Activated T-cell treated with anti-CD3 and anti-CD28 coated beads for 1 hour (primary cell): ENCODE results near the gene TRERF1.

Source experiments
- DNase-seq: peaks from one replicate; pipeline ENCODE4 v3.0.0-alpha.2; 2020; ENCODE audit warnings: low read depth

TRERF1 gene

DNA sequence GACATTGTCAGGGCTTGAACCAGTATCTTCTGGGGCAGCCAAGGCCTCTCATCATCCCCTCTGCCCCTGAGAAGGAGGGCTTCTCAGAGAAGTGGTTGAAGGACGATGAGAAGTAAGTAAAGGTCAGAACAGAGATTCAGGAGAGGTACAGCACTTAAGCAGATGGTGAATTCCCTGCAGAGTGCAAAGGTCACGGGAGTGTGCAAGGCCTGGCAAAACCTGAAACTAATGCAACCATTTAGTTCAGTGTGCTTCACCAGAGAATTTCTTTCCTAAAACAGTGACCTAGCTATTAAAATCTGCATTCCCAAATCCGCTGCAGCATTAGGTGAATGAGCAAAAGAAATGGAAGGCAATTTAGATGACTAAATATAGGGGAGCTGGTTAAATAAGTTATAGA is 58.4 kb downstream of the TRERF1 start:
- no peak for DNase-seq

- DNase-seq, result no peak
Measured at GRCh38 chr6:42392833-42393232, 58.9 kb downstream of the TRERF1 start.

DNA sequence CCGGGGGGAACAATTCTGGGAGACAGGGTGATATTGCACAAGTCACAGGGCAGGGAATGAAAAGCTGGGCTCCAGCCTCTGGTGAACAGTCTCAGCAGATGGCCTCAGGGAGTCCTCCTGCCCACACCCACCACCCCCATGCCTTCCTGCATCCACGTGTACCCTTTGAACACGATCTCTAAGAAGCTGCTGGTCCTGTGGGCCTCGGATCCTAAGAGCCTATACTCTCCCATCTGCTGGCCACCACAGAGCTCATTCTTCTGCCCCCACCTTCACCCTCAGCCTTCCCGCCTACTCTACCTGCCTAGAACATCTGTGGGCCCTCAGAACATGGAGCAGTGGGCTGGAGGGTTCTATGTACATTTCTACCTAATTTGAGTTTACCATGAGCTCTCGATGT is 60.3 kb downstream of the TRERF1 start:
- DNase-seq, result no peak

GRCh38 chr6:42390228-42390934 is 61.3 kb downstream of the TRERF1 start:
- no peak for DNase-seq

- no peak for DNase-seq
Measured at GRCh38 chr6:42389736-42390135, 62.0 kb downstream of the TRERF1 start.

DNA sequence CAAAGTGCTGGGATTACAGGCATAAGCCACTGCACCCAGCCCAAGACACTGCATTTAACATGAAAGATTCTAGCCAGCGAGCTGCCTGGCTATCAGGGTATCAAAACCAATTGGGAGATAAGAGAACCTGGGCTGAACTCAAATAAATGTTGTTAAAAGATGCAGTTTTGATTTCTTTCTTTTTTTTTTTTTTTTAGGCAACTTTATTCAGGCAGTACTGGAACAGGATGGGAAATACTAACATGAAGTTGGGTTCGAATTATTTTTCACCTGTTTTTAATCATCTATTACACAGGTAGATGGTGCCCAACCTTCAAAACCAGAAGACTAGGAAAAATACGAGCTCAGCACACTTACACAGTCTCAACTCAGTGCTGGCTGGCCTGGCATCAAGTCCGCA is 63.7 kb downstream of the TRERF1 start:
- no peak for DNase-seq

DNA sequence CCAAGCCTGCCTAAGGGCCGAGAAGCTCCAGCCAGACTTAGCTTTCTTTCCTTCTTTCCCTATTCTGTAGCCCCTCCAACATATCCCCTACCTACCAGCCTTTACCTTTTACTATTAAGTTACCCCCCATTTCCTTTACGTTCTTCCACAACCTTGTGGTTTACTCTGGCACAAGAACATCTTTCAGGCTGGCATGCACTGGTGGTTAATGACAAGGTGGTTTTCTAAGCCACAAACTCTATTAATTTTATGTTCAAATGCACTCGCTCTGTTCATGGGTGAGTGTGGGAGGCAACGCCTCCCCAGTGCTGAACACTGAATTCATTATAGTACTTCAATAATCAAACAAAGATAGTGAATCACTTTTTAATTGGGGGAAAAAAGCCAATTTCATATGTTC is 64.4 kb downstream of the TRERF1 start:
- DNase-seq, result no peak

GRCh38 chr6:42385339-42385738 is 66.4 kb downstream of the TRERF1 start:
- DNase-seq, result no peak

- no peak for DNase-seq
Measured at GRCh38 chr6:42383421-42384205, 68.1 kb downstream of the TRERF1 start.

DNA sequence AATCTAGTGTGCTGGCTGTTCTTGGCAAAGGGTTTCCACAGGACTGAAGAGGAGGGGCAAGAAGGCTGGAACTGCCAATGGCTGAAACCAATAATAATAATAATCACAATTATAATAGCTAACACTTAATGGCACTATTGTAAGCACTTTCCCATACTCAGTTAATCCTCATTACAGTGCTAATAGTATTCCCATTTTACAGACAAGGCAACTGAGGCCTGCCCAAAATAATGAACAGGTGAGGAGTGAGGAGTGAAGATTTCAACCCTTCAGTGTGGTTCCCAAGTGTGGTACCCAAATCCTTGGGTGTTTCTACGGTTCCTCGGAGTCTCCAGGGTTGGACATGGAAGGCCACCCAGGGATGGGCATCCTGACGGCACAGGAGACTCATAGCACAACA is 69.9 kb downstream of the TRERF1 start:
- DNase-seq, result no peak

DNA sequence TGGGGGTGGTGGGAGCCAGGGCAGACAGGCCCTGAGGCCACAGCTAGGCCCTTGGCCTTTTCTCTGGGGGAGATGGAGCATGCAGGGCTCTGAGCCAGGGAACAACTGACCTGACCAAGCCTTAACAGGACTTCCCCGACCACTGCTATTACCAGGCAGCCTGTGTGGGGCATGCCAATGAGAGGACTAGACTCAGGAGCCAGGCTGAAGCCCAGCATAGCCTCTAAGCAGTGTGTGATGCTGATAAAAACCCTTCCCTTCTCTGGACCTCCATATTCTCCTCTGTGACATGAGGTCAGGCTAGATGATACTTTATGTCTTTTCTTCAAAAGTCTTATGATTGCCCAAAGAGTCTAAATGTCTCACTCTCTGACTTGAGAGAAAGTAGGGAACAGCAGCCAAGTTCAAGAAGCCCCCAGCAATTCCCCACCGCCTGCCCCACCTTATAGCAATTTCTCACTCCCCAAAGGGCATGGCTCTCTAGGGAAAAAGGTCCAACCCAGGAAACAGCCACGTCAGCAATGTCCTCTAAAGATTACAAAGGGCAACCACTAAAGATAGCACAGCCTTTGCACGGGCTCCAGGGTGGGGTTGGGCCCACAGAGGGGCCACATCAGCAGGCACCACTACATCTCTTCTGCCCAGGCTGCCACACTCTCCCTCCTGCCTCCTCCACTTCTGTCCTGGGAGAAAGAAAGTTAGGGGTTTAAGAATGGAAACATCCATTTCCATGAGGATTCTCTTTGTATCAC is 71.3 kb downstream of the TRERF1 start:
- DNase-seq, result no peak

- no peak for DNase-seq
Measured at GRCh38 chr6:42378536-42378935, 73.2 kb downstream of the TRERF1 start.

GRCh38 chr6:42378125-42378524 is 73.6 kb downstream of the TRERF1 start:
- DNase-seq, result no peak

GRCh38 chr6:42375007-42375635 is 76.6 kb downstream of the TRERF1 start:
- no peak for DNase-seq

- no peak for DNase-seq
Measured at GRCh38 chr6:42374018-42374669, 77.6 kb downstream of the TRERF1 start.

- DNase-seq, result no peak
Measured at GRCh38 chr6:42372699-42373098, 79.0 kb downstream of the TRERF1 start.

- no peak for DNase-seq
Measured at GRCh38 chr6:42370323-42370985, 81.3 kb downstream of the TRERF1 start.

DNA sequence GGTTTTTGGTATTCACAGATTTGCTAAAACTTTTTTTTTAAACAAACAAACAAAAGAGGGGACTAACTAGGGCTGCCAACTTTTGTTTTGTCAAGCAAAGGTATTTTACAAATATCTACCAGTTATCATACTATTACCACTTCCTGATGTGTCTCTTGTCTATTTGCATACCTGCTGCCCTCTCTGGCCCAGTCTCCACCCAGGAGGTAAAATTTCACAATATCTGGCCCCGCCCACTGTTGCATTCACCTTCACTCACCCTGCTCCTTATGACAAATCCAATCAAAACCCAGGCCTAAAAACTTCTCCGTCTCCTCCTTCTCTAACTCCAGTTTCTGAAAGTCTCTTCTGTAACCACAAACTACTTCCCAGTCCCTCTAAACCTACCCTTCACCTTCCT is 82.2 kb downstream of the TRERF1 start:
- no peak for DNase-seq

DNA sequence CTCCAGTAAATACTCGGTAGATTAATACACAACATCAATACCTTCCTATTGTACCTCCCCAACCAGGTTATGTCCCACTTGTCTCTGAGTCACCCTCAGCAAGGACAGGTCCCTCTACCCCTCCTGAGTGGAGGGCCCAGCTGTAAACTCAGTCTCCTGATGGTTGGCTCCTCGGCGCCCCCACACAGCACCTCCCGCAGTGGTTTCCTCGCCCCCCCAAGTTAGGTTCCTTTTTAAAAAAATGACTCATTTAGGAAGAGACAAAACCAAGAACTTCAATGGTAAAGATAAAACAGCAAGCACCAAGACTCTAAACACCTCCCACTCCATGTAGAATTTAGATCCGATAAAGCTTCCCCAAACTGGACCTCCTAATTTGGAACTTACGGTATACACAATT is 83.5 kb downstream of the TRERF1 start:
- DNase-seq, result no peak

- DNase-seq, result no peak
Measured at GRCh38 chr6:42367353-42368011, 84.2 kb downstream of the TRERF1 start.

DNA sequence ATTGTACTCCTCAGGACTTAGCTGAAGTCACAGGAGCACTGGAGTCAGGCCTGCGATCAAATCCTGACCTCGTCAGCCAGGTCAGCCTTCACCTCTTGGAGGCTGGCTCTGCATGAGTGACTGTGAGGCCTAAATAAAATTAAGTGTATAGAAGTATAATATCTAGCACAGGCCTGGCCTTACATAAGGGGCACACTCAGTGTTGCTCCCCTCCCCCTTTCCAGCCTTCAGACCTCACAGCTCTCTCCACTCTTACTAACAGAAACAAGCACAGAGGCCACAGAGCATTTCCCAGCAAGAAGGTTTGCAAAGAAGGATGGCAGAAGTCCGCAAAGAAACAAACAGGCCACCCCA is 84.8 kb downstream of the TRERF1 start:
- DNase-seq, result no peak
